HG02943 (cell line): ENCODE results near the gene CAPN10.

Source experiments
- ATAC-seq: cut with Tn5 transposase; IDR thresholded peaks from one replicate; pipeline ENCODE4 v1.9.1; 2021; ENCODE audit warnings: mild to moderate bottlenecking, low read depth, moderate library complexity; ENCODE audit not compliant: unreplicated experiment

CAPN10 gene

GRCh38 chr2:240588669-240589068, 2.1 kb downstream of the CAPN10 start:
- ATAC-seq, result no peak

- ATAC-seq, result no peak
Measured at GRCh38 chr2:240589375-240589774, 2.8 kb downstream of the CAPN10 start.

GRCh38 chr2:240589850-240590525, 3.5 kb downstream of the CAPN10 start:
- no peak for ATAC-seq

- ATAC-seq, result no peak
Measured at GRCh38 chr2:240590681-240591111, 4.2 kb downstream of the CAPN10 start.

- ATAC-seq, result no peak
Measured at GRCh38 chr2:240591226-240591625, 4.7 kb downstream of the CAPN10 start.

DNA sequence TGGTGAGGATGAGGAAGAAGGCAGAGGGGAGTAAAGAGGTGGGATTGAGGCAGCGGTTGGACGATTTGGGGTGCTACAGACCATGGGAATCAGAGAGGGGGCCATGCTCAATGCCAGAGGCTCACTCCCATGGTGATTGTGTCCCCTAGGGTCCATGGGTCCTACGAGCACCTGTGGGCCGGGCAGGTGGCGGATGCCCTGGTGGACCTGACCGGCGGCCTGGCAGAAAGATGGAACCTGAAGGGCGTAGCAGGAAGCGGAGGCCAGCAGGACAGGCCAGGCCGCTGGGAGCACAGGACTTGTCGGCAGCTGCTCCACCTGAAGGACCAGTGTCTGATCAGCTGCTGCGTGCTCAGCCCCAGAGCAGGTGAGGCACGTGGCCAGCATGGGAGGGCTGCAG, 5.2 kb downstream of the CAPN10 start:
- no peak for ATAC-seq

- ATAC-seq, result no peak
Measured at GRCh38 chr2:240593026-240593702, 6.6 kb downstream of the CAPN10 start.

GRCh38 chr2:240593703-240594451, 7.3 kb downstream of the CAPN10 start:
- no peak for ATAC-seq

DNA sequence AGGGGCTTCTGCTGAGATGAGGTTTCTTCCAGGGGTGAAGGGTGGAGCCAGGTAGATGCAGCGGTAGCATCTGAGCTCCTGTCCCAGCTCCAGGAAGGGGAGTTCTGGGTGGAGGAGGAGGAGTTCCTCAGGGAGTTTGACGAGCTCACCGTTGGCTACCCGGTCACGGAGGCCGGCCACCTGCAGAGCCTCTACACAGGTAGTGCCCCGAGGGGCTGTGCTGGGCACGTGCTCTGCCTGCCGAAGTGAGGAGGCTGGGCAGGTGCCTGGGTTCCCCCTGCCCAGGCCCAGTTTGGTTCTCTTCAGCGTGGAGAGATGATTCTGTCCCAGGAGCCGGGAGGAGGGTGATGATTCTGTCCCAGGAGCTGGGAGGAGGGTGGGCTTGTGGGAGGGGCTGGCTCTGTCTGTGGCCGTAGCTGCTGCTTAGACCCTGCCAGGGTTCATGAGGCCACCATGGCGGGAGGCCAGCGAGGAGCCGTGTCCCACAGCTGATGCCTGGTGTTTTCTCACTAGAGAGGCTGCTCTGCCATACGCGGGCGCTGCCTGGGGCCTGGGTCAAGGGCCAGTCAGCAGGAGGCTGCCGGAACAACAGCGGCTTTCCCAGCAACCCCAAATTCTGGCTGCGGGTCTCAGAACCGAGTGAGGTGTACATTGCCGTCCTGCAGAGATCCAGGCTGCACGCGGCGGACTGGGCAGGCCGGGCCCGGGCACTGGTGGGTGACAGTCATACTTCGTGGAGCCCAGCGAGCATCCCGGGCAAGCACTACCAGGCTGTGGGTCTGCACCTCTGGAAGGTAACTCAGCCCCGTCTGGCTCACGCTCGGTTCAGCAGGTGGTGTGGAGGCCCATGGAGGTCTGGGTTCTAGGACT, 8.2 kb downstream of the CAPN10 start:
- ATAC-seq, result no peak

GRCh38 chr2:240595381-240596079, 9.0 kb downstream of the CAPN10 start:
- ATAC-seq, result no peak

- ATAC-seq, result no peak
Measured at GRCh38 chr2:240596080-240596460, 9.5 kb downstream of the CAPN10 start.

- no peak for ATAC-seq
Measured at GRCh38 chr2:240596491-240596931, 10.0 kb downstream of the CAPN10 start.

- ATAC-seq, result no peak
Measured at GRCh38 chr2:240597054-240597418, 10.5 kb downstream of the CAPN10 start.

- ATAC-seq, result no peak
Measured at GRCh38 chr2:240597419-240598181, 11.1 kb downstream of the CAPN10 start.

DNA sequence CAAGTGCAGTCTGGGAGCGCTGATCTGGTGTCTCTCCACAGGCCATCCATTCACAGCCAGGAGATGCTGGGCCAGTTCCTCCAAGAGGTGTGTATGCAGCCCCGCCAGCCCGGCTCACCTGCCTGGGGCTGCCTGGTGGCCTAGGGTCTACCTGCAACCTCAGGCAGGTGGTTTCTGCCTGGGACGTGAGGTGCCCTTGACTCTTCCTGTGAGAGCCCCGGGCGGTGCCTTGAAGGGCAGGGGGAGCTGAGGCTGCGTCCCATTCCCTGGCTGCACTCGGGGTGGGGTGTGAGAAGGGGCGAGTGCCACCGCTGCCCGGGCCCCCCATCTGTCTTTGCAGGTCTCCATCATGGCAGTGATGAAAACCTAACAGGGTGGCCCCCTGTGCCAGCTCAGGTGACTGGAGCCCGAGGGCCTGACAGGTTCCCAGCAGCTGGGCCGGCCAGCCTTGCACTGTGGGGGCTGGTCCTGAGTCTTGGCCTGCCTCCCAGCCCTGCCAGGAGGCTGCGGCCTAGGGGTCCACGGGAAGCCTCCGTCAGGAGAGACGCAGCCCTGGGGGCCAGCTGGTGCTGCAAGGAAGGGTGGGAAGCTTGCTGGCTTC, 11.9 kb downstream of the CAPN10 start:
- ATAC-seq, result no peak

GRCh38 chr2:240599141-240599583, 12.6 kb downstream of the CAPN10 start:
- ATAC-seq, result no peak

DNA sequence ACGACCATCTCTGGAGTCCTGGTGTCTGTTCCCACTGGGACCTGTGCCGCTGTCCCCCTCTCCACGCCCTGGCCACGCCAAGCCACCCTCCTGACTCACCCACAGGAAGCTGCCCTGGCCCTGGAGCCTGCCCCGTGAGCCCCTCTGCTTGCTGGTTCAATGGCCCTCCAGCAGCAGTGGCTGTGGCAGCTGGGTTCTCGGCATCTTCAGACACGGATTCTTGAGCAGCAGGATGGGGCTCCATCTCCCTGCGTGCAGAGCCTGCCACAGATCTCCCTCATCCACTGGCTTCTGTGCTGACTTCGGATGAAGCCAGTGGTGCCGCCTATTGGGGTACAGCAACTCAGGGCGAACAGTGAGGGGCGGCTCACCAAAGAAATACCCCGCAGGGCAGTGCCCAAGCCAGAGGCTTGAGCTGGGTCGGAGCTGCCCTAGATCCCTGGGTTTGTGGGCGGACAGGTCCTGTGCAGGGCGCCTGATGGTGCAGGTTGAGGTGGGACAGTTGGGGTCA, 14.0 kb downstream of the CAPN10 start:
- ATAC-seq, result no peak

- no peak for ATAC-seq
Measured at GRCh38 chr2:240601061-240601830, 14.7 kb downstream of the CAPN10 start.
